ENCODE results near the gene ZMIZ1.
"Not testable (repeated sequence)": the region's sequence is repeated elsewhere in the genome, so short reads cannot be mapped to it uniquely, and the experiment has no call there.

Gene ZMIZ1

GRCh38 chr10:79336276-79336675, 267.5 kb downstream of the ZMIZ1 start:
- no peak for FAIRE-seq
- no peak for DNase-seq (ENCODE audit: low spot score)

- DNase-seq (ENCODE audit: low spot score) (no peak), FAIRE-seq (no peak)
Observed at GRCh38 chr10:79336739-79337138, 268.0 kb downstream of the ZMIZ1 start.

- FAIRE-seq; DNase-seq (ENCODE audit: low spot score): not testable (repeated sequence)
Observed at GRCh38 chr10:79337783-79338469, 269.2 kb downstream of the ZMIZ1 start.

- FAIRE-seq (no peak), DNase-seq (ENCODE audit: low spot score) (no peak)
Observed at GRCh38 chr10:79339266-79339665, 270.5 kb downstream of the ZMIZ1 start.

GRCh38 chr10:79340646-79341244, 272.0 kb downstream of the ZMIZ1 start:
- DNase-seq (ENCODE audit: low spot score) (no peak), FAIRE-seq (no peak)

GRCh38 chr10:79342295-79342761, 273.6 kb downstream of the ZMIZ1 start:
- DNase-seq (ENCODE audit: low spot score), result no peak
- no peak for FAIRE-seq

GRCh38 chr10:79342811-79343561, 274.2 kb downstream of the ZMIZ1 start:
- FAIRE-seq (no peak), DNase-seq (ENCODE audit: low spot score) (no peak)

GRCh38 chr10:79344502-79345195, 275.9 kb downstream of the ZMIZ1 start:
- no peak for FAIRE-seq
- no peak for DNase-seq (ENCODE audit: low spot score)

GRCh38 chr10:79345241-79346011, 276.7 kb downstream of the ZMIZ1 start:
- FAIRE-seq (no peak), DNase-seq (ENCODE audit: low spot score) (no peak)

- no peak for DNase-seq (ENCODE audit: low spot score)
- FAIRE-seq, result no peak
Observed at GRCh38 chr10:79346012-79346340, 277.2 kb downstream of the ZMIZ1 start.

GRCh38 chr10:79346388-79347225, 277.8 kb downstream of the ZMIZ1 start:
- DNase-seq (ENCODE audit: low spot score) (no peak), FAIRE-seq (no peak)

- DNase-seq (ENCODE audit: low spot score), result peak; percentile 85
- no peak for FAIRE-seq
Observed at GRCh38 chr10:79347226-79347893, 278.6 kb downstream of the ZMIZ1 start, which contains the start of gene PPIF. Gene PPIF (plus strand): TSS chr10:79347469. CDS start chr10:79347549, 80 bp downstream.

- no peak for FAIRE-seq
- peak; percentile 51 for DNase-seq (ENCODE audit: low spot score)
Observed at GRCh38 chr10:79347894-79348639, 279.3 kb downstream of the ZMIZ1 start.

GRCh38 chr10:79348640-79348988, 279.8 kb downstream of the ZMIZ1 start:
- DNase-seq (ENCODE audit: low spot score) (no peak), FAIRE-seq (no peak)

- DNase-seq (ENCODE audit: low spot score) (no peak), FAIRE-seq (no peak)
Observed at GRCh38 chr10:79349072-79349491, 280.3 kb downstream of the ZMIZ1 start.

GRCh38 chr10:79349766-79350406, 281.1 kb downstream of the ZMIZ1 start:
- FAIRE-seq (no peak), DNase-seq (ENCODE audit: low spot score) (no peak)

GRCh38 chr10:79350407-79351154, 281.8 kb downstream of the ZMIZ1 start:
- DNase-seq (ENCODE audit: low spot score) (no peak), FAIRE-seq (no peak)

- FAIRE-seq (no peak), DNase-seq (ENCODE audit: low spot score) (no peak)
Observed at GRCh38 chr10:79351332-79351731, 282.6 kb downstream of the ZMIZ1 start.

Data from RCC 7860 (cell line).